Measurements from ENCODE around the gene ZNF609. TPM values are rescaled to one million over a fixed set of nuclear protein-coding genes. Genes with fewer than 3 reads are reported as not detected.
A peak's percentile ranks its signal among the peaks of the same experiment; 100 is the strongest.

ZNF609 gene
- total and polyA plus RNA-seq, 2 experiments from 2014 or later: 6.3 to 11.3 TPM

DNA sequence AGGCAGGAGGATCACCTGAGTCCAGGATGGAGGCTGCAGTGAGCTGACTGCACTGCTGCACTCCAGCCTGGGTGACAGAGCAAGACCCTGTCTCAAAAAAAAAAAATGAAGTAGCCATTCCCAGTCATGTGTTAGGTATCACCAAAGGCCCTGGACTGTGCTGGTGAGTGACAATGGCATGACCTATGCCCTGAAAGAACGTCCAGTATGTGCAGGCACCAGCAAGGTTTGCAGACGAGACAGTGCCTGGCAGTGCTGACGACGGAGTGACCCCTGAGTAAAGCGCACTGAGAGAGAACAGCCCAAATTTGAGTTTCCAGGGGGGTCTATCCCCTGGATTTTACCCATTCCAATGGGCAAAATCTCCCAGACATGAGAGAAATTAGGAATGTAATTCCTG is 269.8 kb downstream of the ZNF609 start:
- Histone ChIP-seq H2AFZ (no peak overlapping the region), H3K36me3 (ENCODE audit: low read depth) (no peaks in the 10 kb centered on the region), H3K4me1 (ENCODE audit: insufficient read depth) (0 out of 2 replicates have a peak, but pooled peaks cover 4% of the 10 kb centered on the region), H3K4me2 (ENCODE audit: unreplicated experiment) (no peak overlapping the region), H3K9me3 (ENCODE audit: low read depth) (no peaks in the 10 kb centered on the region), H3F3A (ENCODE audit: insufficient read depth) (no peaks in the 10 kb centered on the region), H3K27me3 (replicated peaks; ENCODE audit: insufficient read depth) (no peaks in the 10 kb centered on the region), H3K27ac (no peak overlapping the region), H4K20me1 (ENCODE audit: insufficient read depth) (no peaks in the 10 kb centered on the region), H3K4me3 (no peak overlapping the region), H3K79me2 (ENCODE audit: insufficient read depth) (no peaks in the 10 kb centered on the region), H3K9me2 (ENCODE audit: insufficient read depth) (no peaks in the 10 kb centered on the region), H3K9ac (no peak overlapping the region)
- TF ChIP-seq EZH2 (IDR thresholded peaks at IDR 0.05; ENCODE audit: insufficient read depth, poor library complexity, severe bottlenecking) (no peak), EZH2phosphoT487 (IDR thresholded peaks at IDR 0.05; ENCODE audit: insufficient read depth, low read depth) (no peak)
- 64 to 73% methylated on average over 5 of the region's 5 CpGs for WGBS, 2 experiments (ENCODE audit: low coverage in 1 of 2, low lambda C conversion rate in 2 of 2, missing lambda C conversion rate in 2 of 2)
- no peak for DNase-seq
- in situ Hi-C loops (cut with MboI): loop anchor here (10.0 kb wide), 1 partner anchor 175 kb away; no protein-coding TSS in a partner anchor

GRCh38 chr15:64731012-64731804 is 270.8 kb downstream of the ZNF609 start:
- H3K4me3 ChIP-seq: no peak overlapping the region
- peak; percentile 83 for DNase-seq
- in situ Hi-C loops (cut with MboI): loop anchor here (10.0 kb wide), 1 partner anchor 174 kb away; no protein-coding TSS in a partner anchor

GRCh38 chr15:64731805-64732151 is 271.4 kb downstream of the ZNF609 start:
- H3K27me3 ChIP-seq (replicated peaks; ENCODE audit: insufficient read depth): no peaks in the 10 kb centered on the region
- H3K4me2 ChIP-seq (ENCODE audit: unreplicated experiment): no peak overlapping the region
- TF ChIP-seq EZH2 (IDR thresholded peaks at IDR 0.05; ENCODE audit: insufficient read depth, poor library complexity, severe bottlenecking): no peak
- no peak for TF ChIP-seq EZH2phosphoT487 (IDR thresholded peaks at IDR 0.05; ENCODE audit: insufficient read depth, low read depth)
- H3K79me2 ChIP-seq (ENCODE audit: insufficient read depth): no peaks in the 10 kb centered on the region
- no peak overlapping the region for H3K27ac ChIP-seq
- in situ Hi-C loops (cut with MboI): loop anchor here (10.0 kb wide), 1 partner anchor 173 kb away; no protein-coding TSS in a partner anchor
- H3K9me2 ChIP-seq (ENCODE audit: insufficient read depth): no peaks in the 10 kb centered on the region
- no peak overlapping the region for H3K9ac ChIP-seq
- no peak for DNase-seq
- 0 out of 2 replicates have a peak, but pooled peaks cover 4% of the 10 kb centered on the region for H3K4me1 ChIP-seq (ENCODE audit: insufficient read depth)
- no peak overlapping the region for H2AFZ ChIP-seq
- no peaks in the 10 kb centered on the region for H3K36me3 ChIP-seq (ENCODE audit: low read depth)
- no peak overlapping the region for H3K4me3 ChIP-seq
- no peaks in the 10 kb centered on the region for H3K9me3 ChIP-seq (ENCODE audit: low read depth)
- no peaks in the 10 kb centered on the region for H4K20me1 ChIP-seq (ENCODE audit: insufficient read depth)
- no peaks in the 10 kb centered on the region for H3F3A ChIP-seq (ENCODE audit: insufficient read depth)
- WGBS, 2 experiments (ENCODE audit: low coverage in 1 of 2, low lambda C conversion rate in 2 of 2, missing lambda C conversion rate in 2 of 2): 36 to 37% methylated on average over 9 of the region's 9 CpGs

More at GRCh38 chr15:64731012-64731804, 270.8 kb downstream of the ZNF609 start:
- H3K9ac ChIP-seq: no peak overlapping the region
- no peaks in the 10 kb centered on the region for H3K79me2 ChIP-seq (ENCODE audit: insufficient read depth)
- peak overlapping the region; percentile 79 for H3K4me2 ChIP-seq (ENCODE audit: unreplicated experiment)
- WGBS, 2 experiments (ENCODE audit: low coverage in 1 of 2, low lambda C conversion rate in 2 of 2, missing lambda C conversion rate in 2 of 2): 13 to 14% methylated on average over 16 of the region's 16 CpGs
- no peaks in the 10 kb centered on the region for H3K36me3 ChIP-seq (ENCODE audit: low read depth)
- H3K9me3 ChIP-seq (ENCODE audit: low read depth): no peaks in the 10 kb centered on the region
- H3K9me2 ChIP-seq (ENCODE audit: insufficient read depth): no peaks in the 10 kb centered on the region
- H3F3A ChIP-seq (ENCODE audit: insufficient read depth): no peaks in the 10 kb centered on the region
- H2AFZ ChIP-seq: no peak overlapping the region
- no peak for TF ChIP-seq EZH2phosphoT487 (IDR thresholded peaks at IDR 0.05; ENCODE audit: insufficient read depth, low read depth)
- TF ChIP-seq EZH2 (IDR thresholded peaks at IDR 0.05; ENCODE audit: insufficient read depth, poor library complexity, severe bottlenecking): no peak
- no peaks in the 10 kb centered on the region for H4K20me1 ChIP-seq (ENCODE audit: insufficient read depth)
- 0 out of 2 replicates have a peak, but pooled peaks cover 4% of the 10 kb centered on the region for H3K4me1 ChIP-seq (ENCODE audit: insufficient read depth)
- no peaks in the 10 kb centered on the region for H3K27me3 ChIP-seq (replicated peaks; ENCODE audit: insufficient read depth)
- H3K27ac ChIP-seq: no peak overlapping the region

DNA sequence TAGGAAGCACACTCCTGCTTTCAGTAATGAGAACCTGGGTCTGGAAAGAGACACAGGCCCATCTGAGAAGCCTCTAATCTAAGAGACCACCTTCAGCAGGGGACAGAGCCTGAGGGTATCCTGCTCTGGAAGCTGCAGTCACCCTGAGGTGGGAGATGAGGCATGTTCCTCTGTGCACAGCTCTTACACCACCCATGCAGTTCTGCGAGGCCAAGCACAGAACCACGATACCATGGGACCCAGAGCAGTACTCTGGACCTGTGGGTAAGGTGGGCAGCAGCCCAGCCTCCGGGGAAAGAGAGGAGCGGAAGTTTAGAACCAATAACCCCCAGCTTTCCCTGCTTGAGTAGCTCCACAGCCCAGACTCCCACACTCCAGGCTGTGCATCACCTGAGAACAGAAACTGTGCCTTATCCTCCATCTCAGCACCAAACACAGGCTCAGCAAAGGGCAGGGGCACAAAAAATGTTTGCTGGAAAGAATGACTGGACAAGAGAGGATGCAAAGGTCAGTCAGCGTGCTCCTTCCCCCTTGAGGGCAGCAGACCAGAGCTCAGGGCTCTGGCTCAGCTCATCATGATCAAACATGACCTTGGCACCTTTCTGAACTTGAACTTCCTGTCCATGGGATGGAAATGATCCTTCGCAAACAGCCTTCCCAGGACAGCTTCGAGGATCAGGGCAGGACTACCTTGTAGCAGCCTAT is 271.9 kb downstream of the ZNF609 start:
- H3K79me2 ChIP-seq (ENCODE audit: insufficient read depth): no peaks in the 10 kb centered on the region
- no peaks in the 10 kb centered on the region for H4K20me1 ChIP-seq (ENCODE audit: insufficient read depth)
- in situ Hi-C loops (cut with MboI): loop anchor here (10.0 kb wide), 1 partner anchor 172 kb away; no protein-coding TSS in a partner anchor
- no peak for DNase-seq
- TF ChIP-seq EZH2phosphoT487 (IDR thresholded peaks at IDR 0.05; ENCODE audit: insufficient read depth, low read depth) (no peak), EZH2 (IDR thresholded peaks at IDR 0.05; ENCODE audit: insufficient read depth, poor library complexity, severe bottlenecking) (no peak)
- no peak overlapping the region for H3K4me2 ChIP-seq (ENCODE audit: unreplicated experiment)
- 0 out of 2 replicates have a peak, but pooled peaks cover 4% of the 10 kb centered on the region for H3K4me1 ChIP-seq (ENCODE audit: insufficient read depth)
- no peak overlapping the region for H3K4me3 ChIP-seq
- no peaks in the 10 kb centered on the region for H3F3A ChIP-seq (ENCODE audit: insufficient read depth)
- no peaks in the 10 kb centered on the region for H3K27me3 ChIP-seq (replicated peaks; ENCODE audit: insufficient read depth)
- no peak overlapping the region for H2AFZ ChIP-seq
- no peaks in the 10 kb centered on the region for H3K9me3 ChIP-seq (ENCODE audit: low read depth)
- 59 to 62% methylated on average over 7 of the region's 7 CpGs for WGBS, 2 experiments (ENCODE audit: low coverage in 1 of 2, low lambda C conversion rate in 2 of 2, missing lambda C conversion rate in 2 of 2)
- no peak overlapping the region for H3K27ac ChIP-seq
- H3K9ac ChIP-seq: no peak overlapping the region
- no peaks in the 10 kb centered on the region for H3K36me3 ChIP-seq (ENCODE audit: low read depth)
- H3K9me2 ChIP-seq (ENCODE audit: insufficient read depth): no peaks in the 10 kb centered on the region

Small RNAs within 50 kb of the gene (small RNA-seq; reads per million reads assigned to genes)
- not detected for gene AC100830.2 (ENCODE audit: low read depth, low replicate concordance)
- not detected for gene RF00019 (ENCODE audit: low read depth, low replicate concordance)
- not detected for gene RNU6-549P (ENCODE audit: low read depth, low replicate concordance)

Other genes with a start within 250 kb of the ZNF609 start
- gene CSNK1G1, start 104.4 kb upstream of the ZNF609 start, total RNA-seq (2014; rRNA removed; shearing (Covaris generic)): 14.3 and 17.1 TPM in 2 replicates
- gene CSNK1G1, start 104.4 kb upstream of the ZNF609 start, polyA plus RNA-seq (2016; fragmentation: Nextera tagmentation; extraction: Ambion mirVana): 14.8 and 17.2 TPM in 2 replicates
- gene PCLAF, start 79.1 kb upstream of the ZNF609 start, total RNA-seq (2014; rRNA removed; shearing (Covaris generic)): 16.0 and 21.2 TPM in 2 replicates
- 43.2 and 44.5 TPM in 2 replicates for gene PCLAF, start 79.1 kb upstream of the ZNF609 start, polyA plus RNA-seq (2016; fragmentation: Nextera tagmentation; extraction: Ambion mirVana)
- 6.9 and 9.0 TPM in 2 replicates for gene TRIP4, start 72.7 kb upstream of the ZNF609 start, total RNA-seq (2014; rRNA removed; shearing (Covaris generic))
- gene TRIP4, start 72.7 kb upstream of the ZNF609 start, polyA plus RNA-seq (2016; fragmentation: Nextera tagmentation; extraction: Ambion mirVana): 32.9 and 33.5 TPM in 2 replicates